Measurements from ENCODE around the gene BIRC2. TPM values are rescaled to one million over a fixed set of nuclear protein-coding genes. Genes with fewer than 3 reads are reported as not detected.

BIRC2 gene
- total RNA-seq, 1 experiment from 2014 or later, result 36.1 TPM

DNA sequence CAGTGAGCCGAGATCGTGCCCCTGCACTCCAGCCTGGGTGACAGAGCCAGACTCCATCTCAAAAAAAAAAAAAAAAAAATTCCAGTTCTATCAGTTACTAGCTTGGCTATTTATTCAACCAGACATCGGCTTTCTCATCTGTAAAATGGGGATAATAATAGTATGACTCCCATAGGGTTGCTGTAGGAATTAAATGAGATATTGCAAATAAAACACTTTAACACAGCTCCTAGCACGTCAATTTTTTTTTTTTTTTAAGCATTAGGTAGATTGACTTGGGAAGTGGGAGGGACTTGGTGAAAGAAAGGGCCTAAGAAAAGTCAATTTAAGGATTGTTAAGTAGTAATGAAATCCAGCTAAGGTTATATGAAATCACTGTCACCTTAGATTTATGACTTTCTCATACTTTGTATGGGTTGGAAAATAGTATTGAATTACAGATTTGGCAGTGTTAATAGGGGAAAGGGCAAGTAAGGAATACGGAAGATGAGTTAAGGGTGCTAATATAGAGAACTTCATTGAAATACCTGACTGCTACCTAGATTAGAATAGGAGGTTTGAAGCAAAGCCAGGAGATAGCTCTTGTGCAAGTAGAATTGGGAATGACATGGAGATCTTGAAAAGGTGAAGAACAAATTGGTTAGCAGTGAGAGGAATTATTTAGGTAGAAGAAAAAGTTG, 28.8 kb downstream of the BIRC2 start:
- no peak overlapping the region for H3K4me3 ChIP-seq (ENCODE audit: low read length)
- peaks cover 4% of the 10 kb centered on the region; the same call in 1 of the 2 replicates for H3K4me1 ChIP-seq (ENCODE audit: insufficient read depth, low read length)
- H3K27me3 ChIP-seq (ENCODE audit: low read length), result no peaks in the 10 kb centered on the region
- no peak overlapping the region for H3K27ac ChIP-seq (ENCODE audit: low read length)
- BruUV-seq (replicated peaks), result no TSS peak
- POLR2A ChIA-PET (ENCODE audit: unreplicated experiment), result no interaction called here
- no peak for DNase-seq
- peaks cover 25% of the 10 kb centered on the region; the same call in 1 of the 2 replicates for H3K36me3 ChIP-seq (ENCODE audit: low read depth, low read length)
- no peak for ATAC-seq
- TF ChIP-seq EZH2 (IDR thresholded peaks at IDR 0.05; ENCODE audit: low read length, unreplicated experiment), result no peak
- no peak for TF ChIP-seq EZH2phosphoT487 (IDR thresholded peaks at IDR 0.05; ENCODE audit: borderline replicate concordance, low read length)
- TF ChIP-seq, protein P1, sequence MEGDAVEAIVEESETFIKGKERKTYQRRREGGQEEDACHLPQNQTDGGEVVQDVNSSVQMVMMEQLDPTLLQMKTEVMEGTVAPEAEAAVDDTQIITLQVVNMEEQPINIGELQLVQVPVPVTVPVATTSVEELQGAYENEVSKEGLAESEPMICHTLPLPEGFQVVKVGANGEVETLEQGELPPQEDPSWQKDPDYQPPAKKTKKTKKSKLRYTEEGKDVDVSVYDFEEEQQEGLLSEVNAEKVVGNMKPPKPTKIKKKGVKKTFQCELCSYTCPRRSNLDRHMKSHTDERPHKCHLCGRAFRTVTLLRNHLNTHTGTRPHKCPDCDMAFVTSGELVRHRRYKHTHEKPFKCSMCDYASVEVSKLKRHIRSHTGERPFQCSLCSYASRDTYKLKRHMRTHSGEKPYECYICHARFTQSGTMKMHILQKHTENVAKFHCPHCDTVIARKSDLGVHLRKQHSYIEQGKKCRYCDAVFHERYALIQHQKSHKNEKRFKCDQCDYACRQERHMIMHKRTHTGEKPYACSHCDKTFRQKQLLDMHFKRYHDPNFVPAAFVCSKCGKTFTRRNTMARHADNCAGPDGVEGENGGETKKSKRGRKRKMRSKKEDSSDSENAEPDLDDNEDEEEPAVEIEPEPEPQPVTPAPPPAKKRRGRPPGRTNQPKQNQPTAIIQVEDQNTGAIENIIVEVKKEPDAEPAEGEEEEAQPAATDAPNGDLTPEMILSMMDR (conservative IDR thresholded peaks at IDR 0.05; ENCODE audit: low read depth, low read length), result no peak
- no peak overlapping the region for H3K9ac ChIP-seq (ENCODE audit: low read length)
- H4K20me1 ChIP-seq (ENCODE audit: low read length), result no peaks in the 10 kb centered on the region
- CTCF ChIA-PET, result no interaction called here
- intact Hi-C loops (cut with micrococcal nuclease), result no loop called here
- H3K9me2 ChIP-seq (replicated peaks; ENCODE audit: low read length), result no peaks in the 10 kb centered on the region
- no peak overlapping the region for H3K4me2 ChIP-seq (ENCODE audit: low read length)
- H3F3A ChIP-seq (ENCODE audit: low read length, unreplicated experiment), result no peaks in the 10 kb centered on the region
- H3K9me3 ChIP-seq (ENCODE audit: low read length), result no peaks in the 10 kb centered on the region
- H2AFZ ChIP-seq (ENCODE audit: low read length), result no peak overlapping the region
- H3K79me2 ChIP-seq (ENCODE audit: low read length), result peaks cover 11% of the 10 kb centered on the region

DNA sequence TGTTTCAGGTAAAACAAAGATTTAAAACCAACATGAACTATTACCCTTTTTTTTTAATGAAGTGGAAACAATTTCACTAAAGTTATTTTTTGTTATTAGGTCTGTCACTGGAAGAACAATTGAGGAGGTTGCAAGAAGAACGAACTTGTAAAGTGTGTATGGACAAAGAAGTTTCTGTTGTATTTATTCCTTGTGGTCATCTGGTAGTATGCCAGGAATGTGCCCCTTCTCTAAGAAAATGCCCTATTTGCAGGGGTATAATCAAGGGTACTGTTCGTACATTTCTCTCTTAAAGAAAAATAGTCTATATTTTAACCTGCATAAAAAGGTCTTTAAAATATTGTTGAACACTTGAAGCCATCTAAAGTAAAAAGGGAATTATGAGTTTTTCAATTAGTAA, 30.9 kb downstream of the BIRC2 start:
- Histone ChIP-seq H3K9me2 (replicated peaks; ENCODE audit: low read length) (no peaks in the 10 kb centered on the region), H3K4me3 (ENCODE audit: low read length) (no peak overlapping the region), H3K27ac (ENCODE audit: low read length) (no peak overlapping the region), H3F3A (ENCODE audit: low read length, unreplicated experiment) (no peaks in the 10 kb centered on the region), H3K36me3 (ENCODE audit: low read depth, low read length) (peaks cover 25% of the 10 kb centered on the region; the same call in 1 of the 2 replicates), H3K4me2 (ENCODE audit: low read length) (no peak overlapping the region), H3K27me3 (ENCODE audit: low read length) (no peaks in the 10 kb centered on the region), H3K4me1 (ENCODE audit: insufficient read depth, low read length) (peaks cover 4% of the 10 kb centered on the region; the same call in 1 of the 2 replicates), H2AFZ (ENCODE audit: low read length) (no peak overlapping the region), H3K9me3 (ENCODE audit: low read length) (no peaks in the 10 kb centered on the region), H4K20me1 (ENCODE audit: low read length) (no peaks in the 10 kb centered on the region), H3K79me2 (ENCODE audit: low read length) (peaks cover 11% of the 10 kb centered on the region), H3K9ac (ENCODE audit: low read length) (no peak overlapping the region)
- no peak for TF ChIP-seq EZH2phosphoT487 (IDR thresholded peaks at IDR 0.05; ENCODE audit: borderline replicate concordance, low read length)
- TF ChIP-seq EZH2 (IDR thresholded peaks at IDR 0.05; ENCODE audit: low read length, unreplicated experiment), result no peak
- TF ChIP-seq, protein P1 (conservative IDR thresholded peaks at IDR 0.05; ENCODE audit: low read depth, low read length), result no peak
- BruUV-seq (replicated peaks), result TSS peak; percentile 20
- ATAC-seq (no peak), DNase-seq (no peak)
- intact Hi-C loops (cut with micrococcal nuclease), result no loop called here
- ChIA-PET CTCF (no interaction called here), POLR2A (ENCODE audit: unreplicated experiment) (no interaction called here)

DNA sequence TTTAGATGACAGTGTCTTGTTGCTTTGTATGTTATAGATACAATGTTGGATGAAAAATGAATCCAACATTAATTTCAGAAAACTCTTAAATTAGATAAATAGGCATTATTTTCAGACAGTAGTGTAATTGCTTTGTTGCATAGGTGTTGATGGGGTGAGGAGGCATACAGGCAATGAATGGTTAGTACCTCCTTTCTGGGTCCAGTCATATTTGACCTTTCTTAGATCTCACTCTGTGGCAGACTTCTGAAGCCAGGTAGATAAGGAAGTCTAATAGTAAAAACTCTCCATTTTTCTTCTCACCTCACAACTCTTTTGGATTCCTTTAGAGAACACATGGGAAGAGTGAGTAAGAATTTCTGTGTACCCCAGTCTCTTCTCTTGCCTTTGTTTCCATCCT, 31.8 kb downstream of the BIRC2 start:
- Histone ChIP-seq H3K36me3 (ENCODE audit: low read depth, low read length) (peaks cover 25% of the 10 kb centered on the region; the same call in 1 of the 2 replicates), H3K9ac (ENCODE audit: low read length) (no peak overlapping the region)
- CTCF ChIA-PET, result no interaction called here

More for the DNA sequence above, 31.8 kb downstream of the BIRC2 start:
- Histone ChIP-seq H3K27me3 (ENCODE audit: low read length) (no peaks in the 10 kb centered on the region), H3K4me2 (ENCODE audit: low read length) (no peak overlapping the region), H3K79me2 (ENCODE audit: low read length) (peaks cover 11% of the 10 kb centered on the region), H3K9me3 (ENCODE audit: low read length) (no peaks in the 10 kb centered on the region), H2AFZ (ENCODE audit: low read length) (no peak overlapping the region), H3K27ac (ENCODE audit: low read length) (no peak overlapping the region), H4K20me1 (ENCODE audit: low read length) (no peaks in the 10 kb centered on the region), H3F3A (ENCODE audit: low read length, unreplicated experiment) (no peaks in the 10 kb centered on the region), H3K4me1 (ENCODE audit: insufficient read depth, low read length) (peaks cover 4% of the 10 kb centered on the region; the same call in 1 of the 2 replicates), H3K9me2 (replicated peaks; ENCODE audit: low read length) (no peaks in the 10 kb centered on the region), H3K4me3 (ENCODE audit: low read length) (no peak overlapping the region)
- no peak for TF ChIP-seq EZH2phosphoT487 (IDR thresholded peaks at IDR 0.05; ENCODE audit: borderline replicate concordance, low read length)
- no peak for TF ChIP-seq EZH2 (IDR thresholded peaks at IDR 0.05; ENCODE audit: low read length, unreplicated experiment)
- TF ChIP-seq, protein P1 (conservative IDR thresholded peaks at IDR 0.05; ENCODE audit: low read depth, low read length), result no peak
- ATAC-seq (no peak), DNase-seq (no peak)
- BruUV-seq (replicated peaks), result no TSS peak
- POLR2A ChIA-PET (ENCODE audit: unreplicated experiment), result no interaction called here
- intact Hi-C loops (cut with micrococcal nuclease), result no loop called here
